ENCODE data around the gene POLR2H.

DNA sequence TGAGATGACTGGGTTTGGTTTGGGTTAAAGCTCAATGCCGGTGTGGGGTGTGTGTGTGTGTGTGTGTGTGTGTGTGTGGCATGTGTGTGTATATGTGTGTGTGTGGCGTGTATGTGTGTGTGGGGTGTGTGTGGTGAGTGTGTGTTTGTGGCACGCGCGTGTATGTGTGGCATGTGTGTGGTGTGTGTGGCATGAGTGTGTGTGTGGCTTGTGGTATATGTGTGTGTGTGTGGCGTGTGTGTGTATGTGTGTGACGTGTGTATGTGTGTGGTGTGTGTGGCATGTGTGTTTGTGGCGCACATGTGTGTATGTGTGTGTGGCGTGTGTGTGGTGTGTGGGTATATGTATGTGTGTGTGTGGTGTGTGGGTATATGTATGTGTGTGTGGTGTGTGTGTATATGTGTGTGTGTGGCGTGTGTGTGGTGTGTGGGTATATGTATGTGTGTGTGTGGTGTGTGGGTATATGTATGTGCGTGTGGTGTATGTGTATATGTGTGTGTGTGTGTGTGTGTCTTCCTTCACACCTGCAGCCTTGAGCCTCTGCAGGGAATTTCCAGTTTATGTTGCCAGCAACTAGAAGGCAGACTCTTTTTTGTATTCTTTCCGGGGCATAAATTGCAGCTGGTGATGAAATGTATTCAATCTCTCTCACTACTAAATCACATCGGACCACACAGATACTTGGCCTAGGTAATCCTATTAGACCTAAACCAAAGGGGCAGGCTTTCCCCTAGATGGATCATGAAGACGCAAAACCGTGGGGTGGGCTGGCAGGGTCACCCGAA is 53.1 kb downstream of the POLR2H start:
- TF ChIP-seq, protein P1, sequence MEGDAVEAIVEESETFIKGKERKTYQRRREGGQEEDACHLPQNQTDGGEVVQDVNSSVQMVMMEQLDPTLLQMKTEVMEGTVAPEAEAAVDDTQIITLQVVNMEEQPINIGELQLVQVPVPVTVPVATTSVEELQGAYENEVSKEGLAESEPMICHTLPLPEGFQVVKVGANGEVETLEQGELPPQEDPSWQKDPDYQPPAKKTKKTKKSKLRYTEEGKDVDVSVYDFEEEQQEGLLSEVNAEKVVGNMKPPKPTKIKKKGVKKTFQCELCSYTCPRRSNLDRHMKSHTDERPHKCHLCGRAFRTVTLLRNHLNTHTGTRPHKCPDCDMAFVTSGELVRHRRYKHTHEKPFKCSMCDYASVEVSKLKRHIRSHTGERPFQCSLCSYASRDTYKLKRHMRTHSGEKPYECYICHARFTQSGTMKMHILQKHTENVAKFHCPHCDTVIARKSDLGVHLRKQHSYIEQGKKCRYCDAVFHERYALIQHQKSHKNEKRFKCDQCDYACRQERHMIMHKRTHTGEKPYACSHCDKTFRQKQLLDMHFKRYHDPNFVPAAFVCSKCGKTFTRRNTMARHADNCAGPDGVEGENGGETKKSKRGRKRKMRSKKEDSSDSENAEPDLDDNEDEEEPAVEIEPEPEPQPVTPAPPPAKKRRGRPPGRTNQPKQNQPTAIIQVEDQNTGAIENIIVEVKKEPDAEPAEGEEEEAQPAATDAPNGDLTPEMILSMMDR (IDR thresholded peaks at IDR 0.05) = no peak
- no peak for TF ChIP-seq EZH2 (IDR thresholded peaks at IDR 0.05; ENCODE audit: borderline replicate concordance, insufficient read depth, low read depth, low read length, poor library complexity, severe bottlenecking)
